Right lobe of liver (tissue), 4 donors: ENCODE data around the gene ALDH1A3.

Experiments
- POLR2A ChIP-seq: fragments of 450-650 bp; IDR thresholded peaks from one replicate; pipeline ENCODE4 v1.6.1; 2017; ENCODE audit warnings: antibody characterized with exemption, mild to moderate bottlenecking
- TF ChIP-seq, protein P1 (sequence below), 4 donors: fragments of 200-600 bp in 3 of 4; fragments of 450-650 bp in 1 of 4; IDR thresholded peaks; one replicate each; pipeline versions ENCODE4 v1.5.1 to v1.8.0; 2016 to 2022; ENCODE audit warnings: antibody characterized with exemption in 4 of 4, mild to moderate bottlenecking in 2 of 4
- donor health status: DM: no; HTN: no; CAD: no.
- donor health status: DM: no; HTN: no; CAD: no.
- donor health status: DM: no; HTN: yes; CAD: no.

DNA sequence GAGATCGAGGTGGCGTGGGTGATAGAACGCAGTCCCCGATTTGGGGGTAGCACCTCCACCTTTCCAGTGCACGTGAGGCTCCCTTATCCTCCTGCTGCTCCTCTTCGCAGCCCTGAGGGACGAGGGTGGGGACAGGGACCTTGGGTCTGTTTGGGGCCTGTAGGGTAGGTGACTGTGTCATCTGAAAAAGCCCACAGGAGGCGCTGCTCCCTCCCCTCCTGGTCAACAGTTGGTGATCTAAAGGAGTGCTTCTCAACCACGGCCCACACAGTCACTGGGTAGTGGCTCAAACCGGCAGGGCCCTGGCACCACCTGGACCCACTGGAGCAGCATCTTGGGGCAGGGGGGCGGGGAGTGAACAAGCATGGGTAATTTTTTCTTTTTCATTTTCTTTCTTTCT, 46.6 kb downstream of the ALDH1A3 start:
- TF ChIP-seq, protein P1, sequence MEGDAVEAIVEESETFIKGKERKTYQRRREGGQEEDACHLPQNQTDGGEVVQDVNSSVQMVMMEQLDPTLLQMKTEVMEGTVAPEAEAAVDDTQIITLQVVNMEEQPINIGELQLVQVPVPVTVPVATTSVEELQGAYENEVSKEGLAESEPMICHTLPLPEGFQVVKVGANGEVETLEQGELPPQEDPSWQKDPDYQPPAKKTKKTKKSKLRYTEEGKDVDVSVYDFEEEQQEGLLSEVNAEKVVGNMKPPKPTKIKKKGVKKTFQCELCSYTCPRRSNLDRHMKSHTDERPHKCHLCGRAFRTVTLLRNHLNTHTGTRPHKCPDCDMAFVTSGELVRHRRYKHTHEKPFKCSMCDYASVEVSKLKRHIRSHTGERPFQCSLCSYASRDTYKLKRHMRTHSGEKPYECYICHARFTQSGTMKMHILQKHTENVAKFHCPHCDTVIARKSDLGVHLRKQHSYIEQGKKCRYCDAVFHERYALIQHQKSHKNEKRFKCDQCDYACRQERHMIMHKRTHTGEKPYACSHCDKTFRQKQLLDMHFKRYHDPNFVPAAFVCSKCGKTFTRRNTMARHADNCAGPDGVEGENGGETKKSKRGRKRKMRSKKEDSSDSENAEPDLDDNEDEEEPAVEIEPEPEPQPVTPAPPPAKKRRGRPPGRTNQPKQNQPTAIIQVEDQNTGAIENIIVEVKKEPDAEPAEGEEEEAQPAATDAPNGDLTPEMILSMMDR (IDR thresholded peaks at IDR 0.05) = no peak
- no peak for TF ChIP-seq POLR2A
